Endothelial cell of umbilical vein (primary cell): ENCODE data around the gene MYO1G. TPM values are rescaled to one million over a fixed set of nuclear protein-coding genes. Genes with fewer than 3 reads are reported as not detected.

Experiments used
- BruUV-seq: library from RNA; stranded (reverse); fragments of 400-500 nt; replicated peaks from 2 replicates; lab custom pipeline; 2021; lab: Mats Ljungman, UMichigan
- CTCF ChIA-PET: fragments of 300-600, 350-600 bp; sonication (Branson Sonifier 250); formaldehyde crosslinking; loops from one replicate; lab custom pipeline; 2021; ENCODE audit warnings: antibody characterized with exemption, inconsistent platforms; lab: Charles Lee
- POLR2A ChIA-PET: fragments of 300-600, 350-600 bp; sonication (Branson Sonifier 250); formaldehyde crosslinking; loops from one replicate; lab custom pipeline; 2021; ENCODE audit warnings: antibody characterized with exemption, inconsistent platforms; lab: Charles Lee
- DNase-seq: peaks from one replicate; pipeline ENCODE4 v3.0.0-alpha.2; 2011; ENCODE audit warnings: low read depth, low spot score
- FAIRE-seq: peaks from 2 replicates; lab custom pipeline; 2011; peaks lifted over from hg19 to GRCh38; lab: Jason Lieb, UNC
- H2AFZ ChIP-seq: 2 replicates; pipeline ENCODE4 v1.6.0; 2012; ENCODE audit warnings: low read depth, low read length, control low read depth, inconsistent platforms
- H3K27ac ChIP-seq: 2 replicates; pipeline ENCODE4 v1.5.1; 2011; ENCODE audit warnings: low read depth, mild to moderate bottlenecking, control low read depth, low read length, moderate library complexity; ENCODE audit not compliant: insufficient read depth
- H3K27me3 ChIP-seq, 2 experiments: 2 replicates each; pipeline versions ENCODE4 v1.6.0 to v1.6.1; 2011; ENCODE audit warnings: low read length in 2 of 2, mixed read lengths in 1 of 2; ENCODE audit not compliant: control insufficient read depth in 2 of 2, insufficient read depth in 2 of 2
- H3K36me3 ChIP-seq, 2 experiments: 2 replicates in 1 of 2; 3 replicates in 1 of 2; pipeline ENCODE4 v1.5.1; 2011; ENCODE audit warnings: low read length in 2 of 2, mild to moderate bottlenecking in 1 of 2, moderate library complexity in 1 of 2; ENCODE audit not compliant: control insufficient read depth in 2 of 2, insufficient read depth in 2 of 2; ENCODE audit errors: extremely low read depth in 1 of 2
- H3K4me1 ChIP-seq: 3 replicates; pipeline ENCODE4 v1.5.1; 2011; ENCODE audit warnings: mild to moderate bottlenecking, low read length; ENCODE audit not compliant: control insufficient read depth, insufficient read depth; ENCODE audit errors: extremely low read depth
- H3K4me2 ChIP-seq: 2 replicates; pipeline ENCODE4 v1.6.1; 2011; ENCODE audit warnings: low read length, control low read depth, mixed read lengths; ENCODE audit not compliant: insufficient read depth
- H3K4me3 ChIP-seq, 3 experiments: fragments of 200-600 bp in 1 of 3; sonication (generic), shearing (Covaris generic) in 1 of 3; replicated peaks in 1 of 3; 2 replicates each; pipeline ENCODE4 v1.5.1; 2011 to 2016; ENCODE audit warnings: control low read depth in 3 of 3, low read length in 3 of 3, mild to moderate bottlenecking in 2 of 3, inconsistent platforms in 1 of 3, low read depth in 1 of 3, moderate library complexity in 1 of 3; ENCODE audit not compliant: insufficient read depth in 1 of 3
- H3K79me2 ChIP-seq: 2 replicates; pipeline ENCODE4 v1.6.0; 2012; ENCODE audit warnings: low read length, inconsistent platforms; ENCODE audit not compliant: control insufficient read depth, insufficient read depth
- H3K9ac ChIP-seq: replicated peaks from 2 replicates; pipeline ENCODE3; 2011; ENCODE audit warnings: low read length, control low read depth; ENCODE audit not compliant: insufficient read depth; ENCODE audit errors: extremely low read depth
- H3K9me1 ChIP-seq: replicated peaks from 3 replicates; pipeline ENCODE4 v1.6.0; 2011; ENCODE audit warnings: mild to moderate bottlenecking, low read length; ENCODE audit not compliant: control insufficient read depth, insufficient read depth; ENCODE audit errors: extremely low read depth
- H3K9me3 ChIP-seq: replicated peaks from 2 replicates; pipeline ENCODE4 v1.5.1; 2012; ENCODE audit warnings: low read length, inconsistent platforms; ENCODE audit not compliant: control insufficient read depth, insufficient read depth
- H4K20me1 ChIP-seq: replicated peaks from 2 replicates; pipeline ENCODE3; 2011; ENCODE audit warnings: mild to moderate bottlenecking, low read length; ENCODE audit not compliant: control insufficient read depth, insufficient read depth; ENCODE audit errors: extremely low read depth
- CTCF ChIP-seq, 2 donors: IDR thresholded peaks; 1 replicate in 1 of 2; 2 replicates in 1 of 2; pipeline ENCODE4 v1.5.1; 2011; ENCODE audit warnings: low read length in 2 of 2, mild to moderate bottlenecking in 2 of 2, moderate library complexity in 2 of 2, control low read depth in 1 of 2, inconsistent platforms in 1 of 2, low read depth in 1 of 2; ENCODE audit not compliant: insufficient read depth in 1 of 2; ENCODE audit errors: extremely low read depth in 1 of 2
- EZH2 ChIP-seq: IDR thresholded peaks from 2 replicates; pipeline ENCODE4 v1.6.1; 2012; ENCODE audit warnings: borderline replicate concordance, low read depth, mild to moderate bottlenecking, moderate library complexity, low read length, inconsistent platforms; ENCODE audit not compliant: severe bottlenecking
- FOS ChIP-seq: IDR thresholded peaks from 2 replicates; pipeline ENCODE4 v1.6.1; 2011; ENCODE audit warnings: mild to moderate bottlenecking, low read length, moderate library complexity, borderline replicate concordance; ENCODE audit not compliant: insufficient read depth
- GATA2 ChIP-seq: IDR thresholded peaks from 2 replicates; pipeline ENCODE4 v1.7.0; 2011; ENCODE audit warnings: low read depth, mild to moderate bottlenecking, moderate library complexity, mixed read lengths, low read length; ENCODE audit not compliant: insufficient read length, insufficient read depth
- JUN ChIP-seq: IDR thresholded peaks from 2 replicates; pipeline ENCODE4 v1.6.1; 2011; ENCODE audit warnings: borderline replicate concordance, low read depth; ENCODE audit not compliant: insufficient read length, insufficient read depth
- MAX ChIP-seq: IDR thresholded peaks from 2 replicates; pipeline ENCODE4 v1.6.1; 2011; ENCODE audit not compliant: insufficient read depth, insufficient read length
- MYC ChIP-seq: IDR thresholded peaks from one replicate; pipeline ENCODE4 v1.6.1; 2011; ENCODE audit warnings: mild to moderate bottlenecking, low read depth, low read length
- POLR2A ChIP-seq: IDR thresholded peaks from 2 replicates; pipeline ENCODE4 v1.6.1; 2012; ENCODE audit warnings: low read depth, mild to moderate bottlenecking, control low read depth, low read length
- POLR2AphosphoS5 ChIP-seq: IDR thresholded peaks from 2 replicates; pipeline ENCODE4 v1.6.1; 2012; ENCODE audit warnings: low read depth, mild to moderate bottlenecking, control low read depth, low read length, moderate library complexity; ENCODE audit not compliant: insufficient read depth
- dilution Hi-C: fragments of 300-500 bp; cut with MboI; formaldehyde crosslinking; loops from one replicate; pipeline ENCODE4 v1.15.0; 2019; ENCODE audit warnings: low sequenced_read_pairs; ENCODE audit not compliant: extremely low pct_ligation_motif_present
- intact Hi-C: fragments of 100-400 bp; cut with micrococcal nuclease; formaldehyde crosslinking; loops from one replicate; pipeline ENCODE4 v1.10.0; 2022
- polyA plus RNA-seq, 4 experiments: library from polyadenylated mRNA; depleted of rRNA in 3 of 4; stranded (reverse) in 3 of 4; unstranded in 1 of 4; fragments of >200 nt; gene quantifications; 2 replicates each; pipeline versions ENCODE4 v1.2.1 to v1.2.3, GENCODE V29; 2011 to 2012; ENCODE audit warnings: missing spikeins in 1 of 4
- total RNA-seq: library from RNA; stranded (reverse); gene quantifications from 2 replicates; pipeline ENCODE4 v1.2.3, GENCODE V29; 2021

Gene MYO1G
- total and polyA plus RNA-seq, 2 donors (not counting 3 experiments of a cell fraction or from before 2014, with no cell fraction given): 0.11 TPM; not detected in 1

GRCh38 chr7:44912775-44913347 lies 66.0 kb downstream of the MYO1G start:
- H3K9me3 ChIP-seq: no peaks in the 10 kb centered on the region

More at GRCh38 chr7:44912775-44913347, 66.0 kb downstream of the MYO1G start:
- dilution Hi-C loops: no loop called here
- Histone ChIP-seq H3K27me3 (no peaks in the 10 kb centered on the region), H3K4me1 (peaks cover 2% of the 10 kb centered on the region), H3K4me3 (no peak overlapping the region), H4K20me1 (no peaks in the 10 kb centered on the region), H3K79me2 (no peaks in the 10 kb centered on the region), H3K9ac (no peak overlapping the region), H2AFZ (no peak overlapping the region), H3K36me3 (no peaks in the 10 kb centered on the region), H3K27ac (no peak overlapping the region), H3K9me1 (no peaks in the 10 kb centered on the region), H3K4me2 (no peak overlapping the region)
- CTCF ChIA-PET: interaction anchor here (1.1 to 2.0 kb wide), 2 partner anchors 10 to 55 kb away, joined by 3 to 8 read pairs; no protein-coding TSS in a partner anchor
- POLR2A ChIA-PET: interaction anchor here (0.6 to 0.7 kb wide), 2 partner anchors 43 to 86 kb away, joined by 4 read pairs; no protein-coding TSS in a partner anchor
- TF ChIP-seq CTCF (IDR thresholded peaks at IDR 0.05; ENCODE audit: extremely low read depth in 1 of 2, insufficient read depth in 1 of 2, low read depth in 1 of 2, low read length in 2 of 2) (no peak), MYC (no peak), POLR2A (no peak), MAX (no peak), EZH2 (no peak), FOS (no peak), GATA2 (no peak), JUN (no peak), POLR2AphosphoS5 (no peak)
- intact Hi-C loops: no loop called here
- DNase-seq (no peak), FAIRE-seq (no peak)
- no TSS peak for BruUV-seq

Other genes with a start within 250 kb of the MYO1G start
- gene ZMIZ2, start 230.2 kb downstream of the MYO1G start, total RNA-seq: 87.5 and 88.6 TPM in 2 replicates
- gene ZMIZ2, start 230.2 kb downstream of the MYO1G start, polyA plus RNA-seq: 30.6 and 37.6 TPM in 2 replicates
- 2,542 and 2,602 TPM in 2 replicates for gene PPIA, start 182.3 kb downstream of the MYO1G start, total RNA-seq
- gene PPIA, start 182.3 kb downstream of the MYO1G start, polyA plus RNA-seq: 4,328 and 5,159 TPM in 2 replicates
- 226 and 232 TPM in 2 replicates for gene H2AZ2, start 130.9 kb downstream of the MYO1G start, total RNA-seq
- 192 and 225 TPM in 2 replicates for gene H2AZ2, start 130.9 kb downstream of the MYO1G start, polyA plus RNA-seq
- gene PURB, start 93.5 kb downstream of the MYO1G start, total RNA-seq: 25.0 and 25.5 TPM in 2 replicates
- gene PURB, start 93.5 kb downstream of the MYO1G start, polyA plus RNA-seq: 2.2 and 2.7 TPM in 2 replicates
- gene CCM2, start 21.2 kb upstream of the MYO1G start, total RNA-seq: 57.4 and 66.1 TPM in 2 replicates
- gene CCM2, start 21.2 kb upstream of the MYO1G start, polyA plus RNA-seq: 70.4 and 82.1 TPM in 2 replicates
- gene NACAD, start 110.0 kb upstream of the MYO1G start, total RNA-seq: 4.3 and 6.6 TPM in 2 replicates
- 1.4 and 1.5 TPM in 2 replicates for gene NACAD, start 110.0 kb upstream of the MYO1G start, polyA plus RNA-seq
- 56.7 and 63.4 TPM in 2 replicates for gene TBRG4, start 132.7 kb upstream of the MYO1G start, total RNA-seq
- gene TBRG4, start 132.7 kb upstream of the MYO1G start, polyA plus RNA-seq: 43.7 and 44.5 TPM in 2 replicates
- gene RAMP3, start 178.8 kb upstream of the MYO1G start, total RNA-seq: not detected in 2 replicates
- gene RAMP3, start 178.8 kb upstream of the MYO1G start, polyA plus RNA-seq: not detected in 2 replicates